Osteoblast (primary cell): ENCODE measurements around the gene NAA40. TPM values are rescaled to one million over a fixed set of nuclear protein-coding genes. Genes with fewer than 3 reads are reported as not detected.

Experiments used
- DNase-seq: peaks from one replicate; pipeline ENCODE4 v3.0.0; 2011; ENCODE audit warnings: low spot score, mixed read lengths; ENCODE audit not compliant: insufficient read length; ENCODE audit errors: missing footprints
- H2AFZ ChIP-seq: 2 replicates; pipeline ENCODE4 v1.6.0; 2011; ENCODE audit warnings: mild to moderate bottlenecking, low read length
- H3K27ac ChIP-seq: 2 replicates; pipeline ENCODE4 v1.5.1; 2011; ENCODE audit warnings: mild to moderate bottlenecking, low read depth, low read length, moderate library complexity
- H3K27me3 ChIP-seq: 2 replicates; pipeline ENCODE4 v1.6.0; 2012; ENCODE audit warnings: mild to moderate bottlenecking, control low read depth, inconsistent platforms, low read length, moderate library complexity; ENCODE audit not compliant: insufficient read depth
- H3K36me3 ChIP-seq: 2 replicates; pipeline ENCODE4 v1.5.1; 2011; ENCODE audit warnings: mild to moderate bottlenecking, low read length, control low read depth, moderate library complexity; ENCODE audit not compliant: insufficient read depth
- H3K4me1 ChIP-seq: 2 replicates; pipeline ENCODE4 v1.5.1; 2011; ENCODE audit warnings: mild to moderate bottlenecking, low read length, control low read depth, moderate library complexity; ENCODE audit not compliant: insufficient read depth
- H3K4me2 ChIP-seq: 2 replicates; pipeline ENCODE4 v1.6.0; 2011; ENCODE audit warnings: mild to moderate bottlenecking, low read length; ENCODE audit not compliant: insufficient read depth
- H3K4me3 ChIP-seq: fragments of 200-600 bp; sonication (generic); 3 replicates; pipeline ENCODE4 v1.5.1; 2012; ENCODE audit warnings: mild to moderate bottlenecking, low read length, inconsistent platforms; ENCODE audit not compliant: insufficient read depth
- H3K79me2 ChIP-seq: 2 replicates; pipeline ENCODE4 v1.6.0; 2012; ENCODE audit warnings: mild to moderate bottlenecking, low read length, control low read depth, inconsistent platforms; ENCODE audit not compliant: insufficient read depth
- H3K9me3 ChIP-seq: 2 replicates; pipeline ENCODE4 v1.5.1; 2011; ENCODE audit warnings: low read depth, low read length, control low read depth
- H4K20me1 ChIP-seq: 2 replicates; pipeline ENCODE4 v1.6.0; 2012; ENCODE audit warnings: mild to moderate bottlenecking, low read length, control low read depth; ENCODE audit not compliant: insufficient read depth
- total RNA-seq: library from RNA; depleted of rRNA; stranded (reverse); fragments of >200 nt; gene quantifications from 2 replicates; pipeline ENCODE4 v1.2.3, GENCODE V29; 2012
- TF ChIP-seq, protein P1 (sequence below): IDR thresholded peaks from 2 replicates; pipeline ENCODE4 v1.5.1; 2011; ENCODE audit warnings: mild to moderate bottlenecking, low read depth, low read length, moderate library complexity; ENCODE audit errors: extremely low read depth

Gene NAA40
- total RNA-seq, 1 donor, result 11.9 TPM

DNA sequence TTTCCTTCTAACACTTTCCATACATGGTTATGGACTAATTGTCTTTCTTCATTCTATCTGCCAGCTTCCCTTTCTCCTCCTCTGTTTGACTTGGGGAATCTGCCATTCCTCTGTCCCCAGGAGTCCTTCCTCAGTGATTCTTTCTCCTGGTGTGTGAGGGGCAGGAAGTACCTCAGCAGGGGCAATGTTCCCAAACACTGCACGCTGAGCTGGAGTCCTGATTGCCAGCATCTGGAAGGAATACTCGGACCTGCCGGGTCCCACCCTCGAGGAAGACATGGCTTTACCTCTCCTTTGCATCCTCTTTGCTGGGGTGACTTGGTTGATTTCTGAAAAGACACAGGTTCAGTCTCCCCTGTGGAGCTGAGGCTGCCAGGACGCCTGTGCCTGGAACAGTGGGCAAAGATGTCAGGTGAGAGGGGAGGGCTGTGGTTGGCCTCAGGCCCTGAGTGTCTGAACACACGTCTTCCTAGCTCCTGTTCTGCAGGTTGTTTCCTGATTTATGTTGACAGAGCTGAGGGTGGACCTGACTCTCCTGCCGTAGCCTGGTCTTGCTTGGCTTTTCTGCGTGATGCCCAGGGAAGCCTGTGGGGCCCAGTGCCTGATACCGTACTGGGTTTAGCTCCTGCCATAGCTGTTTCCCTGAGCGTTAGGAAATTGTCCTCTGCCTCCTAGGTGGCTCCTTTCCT is 39.9 kb downstream of the NAA40 start:
- H3K4me3 ChIP-seq, result no peak overlapping the region
- H3K27me3 ChIP-seq, result no peaks in the 10 kb centered on the region
- TF ChIP-seq, protein P1, sequence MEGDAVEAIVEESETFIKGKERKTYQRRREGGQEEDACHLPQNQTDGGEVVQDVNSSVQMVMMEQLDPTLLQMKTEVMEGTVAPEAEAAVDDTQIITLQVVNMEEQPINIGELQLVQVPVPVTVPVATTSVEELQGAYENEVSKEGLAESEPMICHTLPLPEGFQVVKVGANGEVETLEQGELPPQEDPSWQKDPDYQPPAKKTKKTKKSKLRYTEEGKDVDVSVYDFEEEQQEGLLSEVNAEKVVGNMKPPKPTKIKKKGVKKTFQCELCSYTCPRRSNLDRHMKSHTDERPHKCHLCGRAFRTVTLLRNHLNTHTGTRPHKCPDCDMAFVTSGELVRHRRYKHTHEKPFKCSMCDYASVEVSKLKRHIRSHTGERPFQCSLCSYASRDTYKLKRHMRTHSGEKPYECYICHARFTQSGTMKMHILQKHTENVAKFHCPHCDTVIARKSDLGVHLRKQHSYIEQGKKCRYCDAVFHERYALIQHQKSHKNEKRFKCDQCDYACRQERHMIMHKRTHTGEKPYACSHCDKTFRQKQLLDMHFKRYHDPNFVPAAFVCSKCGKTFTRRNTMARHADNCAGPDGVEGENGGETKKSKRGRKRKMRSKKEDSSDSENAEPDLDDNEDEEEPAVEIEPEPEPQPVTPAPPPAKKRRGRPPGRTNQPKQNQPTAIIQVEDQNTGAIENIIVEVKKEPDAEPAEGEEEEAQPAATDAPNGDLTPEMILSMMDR, result no peak
- H3K36me3 ChIP-seq, result peaks cover 10% of the 10 kb centered on the region
- no peak for DNase-seq
- no peak overlapping the region for H2AFZ ChIP-seq
- peaks cover 65% of the 10 kb centered on the region for H3K79me2 ChIP-seq
- H3K9me3 ChIP-seq, result no peaks in the 10 kb centered on the region
- H4K20me1 ChIP-seq, result peaks cover 17% of the 10 kb centered on the region
- H3K4me2 ChIP-seq, result no peak overlapping the region
- H3K4me1 ChIP-seq, result peaks cover 16% of the 10 kb centered on the region
- no peak overlapping the region for H3K27ac ChIP-seq

DNA sequence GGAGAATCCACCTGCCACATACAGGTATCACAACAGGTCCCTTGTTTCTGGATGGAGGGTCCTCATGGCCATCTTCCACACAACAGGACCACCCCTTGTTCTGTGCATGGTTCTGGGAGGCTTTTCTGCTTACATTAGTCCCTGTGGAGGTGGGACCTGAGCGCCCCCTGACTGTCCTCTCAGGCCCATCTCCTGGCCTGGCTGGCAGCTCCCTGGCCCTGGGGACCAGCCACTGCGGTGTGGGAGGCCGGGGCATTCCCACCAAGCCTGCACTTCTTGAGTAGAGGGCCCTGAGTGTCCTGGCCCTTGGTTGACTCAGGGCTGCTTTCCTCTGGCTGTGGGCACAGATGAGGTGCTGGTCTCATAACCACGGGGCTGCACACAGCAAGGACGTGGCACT is 40.6 kb downstream of the NAA40 start:
- Histone ChIP-seq H3K79me2 (peaks cover 68% of the 10 kb centered on the region), H3K4me2 (no peak overlapping the region), H2AFZ (no peak overlapping the region), H3K4me3 (no peak overlapping the region), H3K36me3 (peaks cover 10% of the 10 kb centered on the region), H3K27ac (no peak overlapping the region), H3K4me1 (peaks cover 16% of the 10 kb centered on the region), H3K27me3 (no peaks in the 10 kb centered on the region), H4K20me1 (peaks cover 17% of the 10 kb centered on the region), H3K9me3 (no peaks in the 10 kb centered on the region)
- DNase-seq, result no peak
- TF ChIP-seq, protein P1, result no peak

DNA sequence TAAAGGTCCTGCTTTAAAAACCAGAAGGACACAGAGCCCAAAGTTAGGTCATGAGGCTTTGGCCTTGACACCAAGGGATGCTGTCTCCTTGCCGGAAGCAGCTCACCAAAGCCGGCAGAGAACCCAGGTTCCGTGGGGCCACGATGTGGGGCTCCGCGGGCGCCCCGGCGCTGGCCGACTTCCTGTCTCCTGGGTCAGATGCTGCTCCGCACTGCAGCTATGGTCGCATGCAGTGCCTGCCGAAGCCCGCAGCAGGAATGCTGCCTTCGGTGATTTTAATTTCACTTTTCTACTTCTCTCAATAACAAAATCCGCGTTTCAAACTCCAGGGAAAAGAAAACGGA is 47.0 kb downstream of the NAA40 start:
- H3K27me3 ChIP-seq, result no peaks in the 10 kb centered on the region
- H3K79me2 ChIP-seq, result peaks cover 64% of the 10 kb centered on the region
- H3K4me1 ChIP-seq, result peaks cover 14% of the 10 kb centered on the region
- H3K4me3 ChIP-seq, result peak overlapping the region; percentile 93
- H3K36me3 ChIP-seq, result peaks cover 21% of the 10 kb centered on the region
- DNase-seq, result peak; percentile 93
- H4K20me1 ChIP-seq, result peaks cover 16% of the 10 kb centered on the region
- TF ChIP-seq, protein P1, result no peak
- no peaks in the 10 kb centered on the region for H3K9me3 ChIP-seq
- H2AFZ ChIP-seq, result peak overlapping the region; percentile 92
- H3K27ac ChIP-seq, result peak overlapping the region; percentile 73
- peak overlapping the region; percentile 91 for H3K4me2 ChIP-seq

DNA sequence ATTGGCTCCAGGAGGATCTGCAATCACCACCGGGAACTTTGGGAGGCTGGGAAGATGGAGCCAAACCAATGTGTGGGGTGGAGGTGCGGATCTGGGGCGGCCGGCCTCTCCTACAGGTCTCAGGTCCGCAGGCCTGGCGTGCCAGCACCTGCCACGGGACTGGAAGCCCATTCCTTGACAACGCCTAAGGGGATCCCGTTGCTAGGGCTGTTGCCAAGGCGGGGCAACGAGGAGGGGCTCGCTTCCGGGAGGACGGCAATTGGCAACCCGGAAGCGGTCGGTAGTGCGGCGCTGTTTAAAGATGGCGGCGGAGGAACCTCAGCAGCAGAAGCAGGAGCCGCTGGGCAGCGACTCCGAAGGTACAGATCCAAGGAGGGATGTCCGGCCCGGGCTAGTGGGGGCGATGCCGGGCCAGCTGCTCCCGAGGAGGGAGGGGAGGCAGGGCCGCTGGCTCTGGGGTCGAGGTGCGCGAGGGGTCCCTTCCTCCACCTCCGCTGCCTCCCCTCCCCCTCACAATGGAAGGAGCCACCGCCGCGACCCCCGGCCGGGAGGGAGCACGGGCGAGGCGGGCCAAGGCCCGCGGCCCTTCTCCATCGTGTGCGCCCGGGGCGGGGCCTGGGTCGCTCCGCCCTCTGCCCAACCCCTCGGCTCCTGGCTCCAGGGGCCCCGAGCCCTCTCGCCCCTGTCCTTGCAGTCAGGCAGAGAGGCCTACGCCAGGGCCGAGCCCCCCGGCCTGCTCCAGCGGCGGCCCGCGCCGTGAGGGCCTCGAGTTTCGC is 47.5 kb downstream of the NAA40 start, which contains the start of gene OTUB1:
TSS of gene OTUB1 (plus strand) at position 283 of the 776 bp plus-strand sequence. CDS start at position 302, 19 bp downstream.
- H3K79me2 ChIP-seq, result peaks cover 64% of the 10 kb centered on the region
- no peaks in the 10 kb centered on the region for H3K9me3 ChIP-seq
- peaks cover 25% of the 10 kb centered on the region for H3K36me3 ChIP-seq

More for the DNA sequence above, 47.5 kb downstream of the NAA40 start, which contains the start of gene OTUB1:
- peak within 1 kb of the TSS; percentile 92 for H2AFZ ChIP-seq
- H3K4me1 ChIP-seq, result peaks cover 14% of the 10 kb centered on the region
- H3K27me3 ChIP-seq, result no peaks in the 10 kb centered on the region
- peak; percentile 100 for DNase-seq
- TF ChIP-seq, protein P1, result no peak
- peaks cover 21% of the 10 kb centered on the region for H4K20me1 ChIP-seq
- peak within 1 kb of the TSS; percentile 91 for H3K4me2 ChIP-seq
- H3K4me3 ChIP-seq, result peak within 1 kb of the TSS; percentile 93
- peak within 1 kb of the TSS; percentile 73 for H3K27ac ChIP-seq
